ENCODE results near the gene RPTOR.

Gene RPTOR

DNA sequence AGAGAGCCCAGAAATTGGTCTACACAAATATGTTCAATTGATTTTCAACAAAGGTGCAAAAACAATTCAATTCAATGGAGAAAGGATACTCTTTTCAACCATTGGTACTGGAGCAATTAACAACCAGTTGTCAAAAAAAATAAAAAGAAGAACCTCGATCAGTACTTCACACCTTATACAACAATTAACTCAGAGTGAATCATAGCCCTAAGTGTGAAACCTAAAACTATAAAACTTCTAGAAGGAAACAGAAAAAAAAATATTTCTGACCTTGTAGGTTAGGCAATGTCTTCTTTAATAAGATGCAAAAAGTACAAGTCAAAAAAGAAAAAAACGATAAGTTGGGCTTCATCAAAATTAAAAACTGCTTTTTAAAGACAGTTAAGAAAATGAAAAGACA lies 390.9 kb downstream of the RPTOR start:
- H3K4me1 ChIP-seq (ENCODE audit: control insufficient read depth in 5 of 5, insufficient read depth in 5 of 5, low read length in 5 of 5), result peaks cover 0 to 14% (median 12%) of the 10 kb centered on the region in 5 donors
- H3K27ac ChIP-seq (ENCODE audit: low read depth, low read length), result no peak overlapping the region
- no peak overlapping the region for H3K9ac ChIP-seq (ENCODE audit: low read length in 5 of 5)
- H3K4me3 ChIP-seq (ENCODE audit: low read depth in 1 of 5, low read length in 5 of 5), result no peak overlapping the region
- peaks cover 0 to 14% (median 5%) of the 10 kb centered on the region in 5 donors for H3K36me3 ChIP-seq (ENCODE audit: control insufficient read depth in 5 of 5, insufficient read depth in 5 of 5, low read length in 5 of 5)
- H3K9me3 ChIP-seq (ENCODE audit: control insufficient read depth in 5 of 5, low read length in 5 of 5), result no peaks in the 10 kb centered on the region
- H3K27me3 ChIP-seq (ENCODE audit: control insufficient read depth in 5 of 5, insufficient read depth in 4 of 5, low read length in 5 of 5), result no peaks in the 10 kb centered on the region

- H3K9ac ChIP-seq (ENCODE audit: low read length in 5 of 5), result no peak overlapping the region
- H3K4me3 ChIP-seq (ENCODE audit: low read depth in 1 of 5, low read length in 5 of 5), result no peak overlapping the region
- H3K36me3 ChIP-seq (ENCODE audit: control insufficient read depth in 5 of 5, insufficient read depth in 5 of 5, low read length in 5 of 5), result peaks cover 0 to 17% (median 8%) of the 10 kb centered on the region in 5 donors
- H3K27ac ChIP-seq (ENCODE audit: low read depth, low read length), result no peak overlapping the region
- peaks cover 0 to 7% (median 5%) of the 10 kb centered on the region in 5 donors for H3K4me1 ChIP-seq (ENCODE audit: control insufficient read depth in 5 of 5, insufficient read depth in 5 of 5, low read length in 5 of 5)
- H3K9me3 ChIP-seq (ENCODE audit: control insufficient read depth in 5 of 5, low read length in 5 of 5), result no peaks in the 10 kb centered on the region
- H3K27me3 ChIP-seq (ENCODE audit: control insufficient read depth in 5 of 5, insufficient read depth in 4 of 5, low read length in 5 of 5), result no peaks in the 10 kb centered on the region
These were observed 391.6 kb downstream of the RPTOR start for GRCh38 chr17:80936218-80936617.

DNA sequence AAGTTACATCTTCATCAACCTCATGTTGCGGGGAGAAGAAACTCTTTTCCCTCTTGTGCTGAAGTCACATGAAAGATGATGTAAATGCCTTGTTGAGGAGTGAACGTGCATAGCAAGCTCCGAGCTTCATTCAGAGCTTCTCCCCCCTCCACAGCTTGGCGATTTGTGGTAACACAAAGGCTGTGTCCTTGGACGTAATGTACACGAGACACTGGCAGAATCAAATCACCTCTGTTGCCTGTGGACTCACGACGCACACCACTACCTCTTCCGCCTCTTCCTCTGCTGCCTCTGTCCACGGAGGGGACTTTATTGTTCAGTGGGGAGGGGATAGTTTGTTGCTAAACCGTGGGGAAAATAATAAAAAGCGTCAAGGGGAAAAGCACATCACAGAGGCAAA lies 392.1 kb downstream of the RPTOR start:
- peaks cover 0 to 13% (median 7%) of the 10 kb centered on the region in 5 donors for H3K36me3 ChIP-seq (ENCODE audit: control insufficient read depth in 5 of 5, insufficient read depth in 5 of 5, low read length in 5 of 5)
- no peak overlapping the region for H3K9ac ChIP-seq (ENCODE audit: low read length in 5 of 5)
- H3K27ac ChIP-seq (ENCODE audit: low read depth, low read length), result no peak overlapping the region
- H3K9me3 ChIP-seq (ENCODE audit: control insufficient read depth in 5 of 5, low read length in 5 of 5), result no peaks in the 10 kb centered on the region
- H3K27me3 ChIP-seq (ENCODE audit: control insufficient read depth in 5 of 5, insufficient read depth in 4 of 5, low read length in 5 of 5), result no peaks in the 10 kb centered on the region
- H3K4me1 ChIP-seq (ENCODE audit: control insufficient read depth in 5 of 5, insufficient read depth in 5 of 5, low read length in 5 of 5), result peaks cover under 1 to 6% (median 4%) of the 10 kb centered on the region in 5 donors
- H3K4me3 ChIP-seq (ENCODE audit: low read depth in 1 of 5, low read length in 5 of 5), result no peak overlapping the region

DNA sequence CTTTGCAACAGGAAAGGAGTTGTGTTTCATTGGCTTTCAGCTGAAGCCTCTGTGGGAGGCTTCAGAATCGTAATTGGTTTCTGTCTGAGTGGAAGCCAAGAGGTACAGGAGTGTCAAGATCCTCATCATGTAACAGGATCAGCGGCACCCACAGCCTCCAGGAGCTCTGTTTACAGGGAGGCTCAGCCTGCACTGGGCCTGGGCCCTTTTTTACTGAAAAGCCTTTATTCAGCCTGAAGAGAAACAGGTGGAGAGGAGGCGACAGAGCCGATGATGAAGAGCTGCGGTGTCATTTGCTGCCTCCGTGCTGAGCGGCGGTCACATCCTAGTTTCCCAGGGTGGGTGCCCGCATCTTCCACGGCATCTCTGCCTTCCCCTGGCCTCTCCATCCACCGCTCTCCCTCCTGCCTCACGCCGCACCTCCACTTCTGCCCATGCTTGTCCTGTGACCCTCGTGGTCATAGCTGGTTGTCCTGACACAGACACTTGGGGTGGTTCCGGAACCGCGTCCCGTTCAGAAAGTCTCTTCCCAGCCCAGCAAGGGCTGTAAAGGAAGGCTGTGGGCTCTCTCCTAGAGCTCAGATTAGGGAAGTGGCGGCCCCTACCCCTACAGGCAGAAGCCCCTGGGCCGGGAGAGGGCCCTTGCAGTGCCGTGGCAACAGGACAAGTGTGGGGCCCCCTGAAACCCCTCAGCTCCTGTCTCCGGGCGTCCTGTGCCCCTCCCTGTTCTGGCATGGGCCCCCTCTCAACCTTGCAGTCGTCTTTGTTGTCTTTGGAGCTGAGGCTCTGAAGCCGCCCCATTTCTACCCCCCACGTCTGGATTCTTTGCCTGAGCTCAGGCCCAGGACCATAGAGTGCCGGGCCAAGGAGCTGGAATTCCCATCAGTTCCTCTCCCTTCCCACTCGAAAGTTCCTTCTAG lies 393.1 kb downstream of the RPTOR start:
- peaks cover 4 to 15% (median 14%) of the 10 kb centered on the region in 5 donors for H3K4me1 ChIP-seq (ENCODE audit: control insufficient read depth in 5 of 5, insufficient read depth in 5 of 5, low read length in 5 of 5)
- H3K27ac ChIP-seq (ENCODE audit: low read depth, low read length), result no peak overlapping the region
- H3K9me3 ChIP-seq (ENCODE audit: control insufficient read depth in 5 of 5, low read length in 5 of 5), result no peaks in the 10 kb centered on the region
- peaks cover 0 to 13% (median 7%) of the 10 kb centered on the region in 5 donors for H3K36me3 ChIP-seq (ENCODE audit: control insufficient read depth in 5 of 5, insufficient read depth in 5 of 5, low read length in 5 of 5)
- no peak overlapping the region for H3K9ac ChIP-seq (ENCODE audit: low read length in 5 of 5)
- H3K4me3 ChIP-seq (ENCODE audit: low read depth in 1 of 5, low read length in 5 of 5), result no peak overlapping the region
- no peaks in the 10 kb centered on the region for H3K27me3 ChIP-seq (ENCODE audit: control insufficient read depth in 5 of 5, insufficient read depth in 4 of 5, low read length in 5 of 5)

DNA sequence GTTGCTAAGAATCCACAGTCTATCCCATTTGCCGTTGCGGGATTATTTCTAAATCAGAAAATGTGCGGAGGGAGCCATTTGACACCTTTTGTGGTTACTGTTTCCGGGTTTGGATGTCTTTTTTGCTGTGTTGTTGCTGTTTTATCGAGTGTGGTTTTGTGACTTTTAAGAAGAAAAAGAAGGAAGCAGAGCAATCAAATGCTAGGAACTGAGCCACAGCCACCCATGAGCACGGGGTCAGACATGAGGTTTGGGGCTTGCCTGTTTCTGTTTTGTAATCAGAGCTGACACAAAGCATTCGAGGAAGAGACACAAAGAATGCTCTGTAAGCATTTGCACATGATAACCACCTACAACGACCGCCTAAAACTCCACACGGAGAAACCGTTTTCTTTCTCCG lies 393.9 kb downstream of the RPTOR start:
- H3K27ac ChIP-seq (ENCODE audit: low read depth, low read length), result no peak overlapping the region
- peaks cover 7 to 20% (median 19%) of the 10 kb centered on the region in 5 donors for H3K4me1 ChIP-seq (ENCODE audit: control insufficient read depth in 5 of 5, insufficient read depth in 5 of 5, low read length in 5 of 5)
- no peaks in the 10 kb centered on the region for H3K9me3 ChIP-seq (ENCODE audit: control insufficient read depth in 5 of 5, low read length in 5 of 5)
- H3K4me3 ChIP-seq (ENCODE audit: low read depth in 1 of 5, low read length in 5 of 5), result no peak overlapping the region
- peaks cover 0 to 13% (median 7%) of the 10 kb centered on the region in 5 donors for H3K36me3 ChIP-seq (ENCODE audit: control insufficient read depth in 5 of 5, insufficient read depth in 5 of 5, low read length in 5 of 5)
- no peaks in the 10 kb centered on the region for H3K27me3 ChIP-seq (ENCODE audit: control insufficient read depth in 5 of 5, insufficient read depth in 4 of 5, low read length in 5 of 5)
- H3K9ac ChIP-seq (ENCODE audit: low read length in 5 of 5), result no peak overlapping the region

- Histone ChIP-seq H3K9me3 (ENCODE audit: control insufficient read depth in 5 of 5, low read length in 5 of 5) (no peaks in the 10 kb centered on the region), H3K36me3 (ENCODE audit: control insufficient read depth in 5 of 5, insufficient read depth in 5 of 5, low read length in 5 of 5) (peaks cover 0 to 13% (median 7%) of the 10 kb centered on the region in 5 donors), H3K4me1 (ENCODE audit: control insufficient read depth in 5 of 5, insufficient read depth in 5 of 5, low read length in 5 of 5) (peaks cover 7 to 20% (median 19%) of the 10 kb centered on the region in 5 donors), H3K27ac (ENCODE audit: low read depth, low read length) (no peak overlapping the region), H3K27me3 (ENCODE audit: control insufficient read depth in 5 of 5, insufficient read depth in 4 of 5, low read length in 5 of 5) (no peaks in the 10 kb centered on the region), H3K4me3 (ENCODE audit: low read depth in 1 of 5, low read length in 5 of 5) (no peak overlapping the region), H3K9ac (ENCODE audit: low read length in 5 of 5) (no peak overlapping the region)
These were observed 394.8 kb downstream of the RPTOR start for GRCh38 chr17:80939151-80940145.

DNA sequence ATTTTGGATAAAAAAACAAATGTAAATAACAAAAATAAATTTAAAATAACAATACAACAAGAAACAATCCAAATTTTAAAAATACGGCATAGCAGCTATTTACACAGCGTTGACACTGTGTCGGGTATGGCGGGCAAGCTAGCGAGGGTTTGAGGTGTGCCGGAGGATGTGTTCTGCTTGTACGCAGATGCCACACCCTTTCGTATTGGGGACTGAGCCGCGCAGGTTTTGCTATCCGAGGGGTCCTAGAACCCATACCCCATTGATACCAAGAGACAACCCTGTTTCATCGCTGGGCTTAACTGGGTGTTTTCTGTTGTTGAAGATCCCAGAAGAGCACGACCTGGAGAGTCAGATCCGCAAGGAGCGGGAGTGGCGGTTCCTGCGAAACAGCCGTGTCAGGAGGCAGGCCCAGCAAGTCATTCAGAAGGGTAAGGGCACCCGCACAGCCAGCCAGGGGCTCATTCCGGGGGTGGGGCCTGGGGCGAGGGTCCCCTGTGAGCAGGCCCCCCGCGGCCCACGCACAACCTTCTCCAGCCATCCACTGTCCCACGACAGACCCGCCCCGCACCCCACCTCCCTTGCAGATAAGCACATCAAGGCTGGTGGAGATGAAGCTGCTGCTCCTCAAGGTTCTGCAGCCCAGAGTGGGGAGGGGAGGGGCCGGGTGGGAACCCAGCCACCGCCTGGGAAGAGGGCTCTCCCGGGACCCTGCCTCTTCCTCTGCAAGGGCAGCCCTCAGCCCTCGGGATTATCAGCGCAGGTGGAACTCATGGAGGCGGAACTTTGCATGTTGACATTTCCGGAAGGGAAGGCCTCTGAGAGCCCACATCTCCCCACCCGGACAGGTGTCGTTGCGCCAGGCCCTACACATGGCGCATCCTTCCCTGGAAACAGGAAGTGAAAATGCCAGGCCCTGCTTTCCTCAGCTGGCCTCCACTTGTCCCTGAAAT lies 395.8 kb downstream of the RPTOR start:
- H3K4me1 ChIP-seq (ENCODE audit: control insufficient read depth in 5 of 5, insufficient read depth in 5 of 5, low read length in 5 of 5), result peaks cover 7 to 20% (median 19%) of the 10 kb centered on the region in 5 donors
- no peak overlapping the region for H3K9ac ChIP-seq (ENCODE audit: low read length in 5 of 5)
- H3K9me3 ChIP-seq (ENCODE audit: control insufficient read depth in 5 of 5, low read length in 5 of 5), result no peaks in the 10 kb centered on the region
- H3K27me3 ChIP-seq (ENCODE audit: control insufficient read depth in 5 of 5, insufficient read depth in 4 of 5, low read length in 5 of 5), result no peaks in the 10 kb centered on the region
- no peak overlapping the region for H3K4me3 ChIP-seq (ENCODE audit: low read depth in 1 of 5, low read length in 5 of 5)
- no peak overlapping the region for H3K27ac ChIP-seq (ENCODE audit: low read depth, low read length)
- H3K36me3 ChIP-seq (ENCODE audit: control insufficient read depth in 5 of 5, insufficient read depth in 5 of 5, low read length in 5 of 5), result peaks cover 0 to 13% (median 7%) of the 10 kb centered on the region in 5 donors

GRCh38 chr17:80941171-80941570 lies 396.5 kb downstream of the RPTOR start:
- Histone ChIP-seq H3K4me3 (ENCODE audit: low read depth in 1 of 5, low read length in 5 of 5) (no peak overlapping the region), H3K36me3 (ENCODE audit: control insufficient read depth in 5 of 5, insufficient read depth in 5 of 5, low read length in 5 of 5) (peaks cover 0 to 18% (median 12%) of the 10 kb centered on the region in 5 donors), H3K27me3 (ENCODE audit: control insufficient read depth in 5 of 5, insufficient read depth in 4 of 5, low read length in 5 of 5) (no peaks in the 10 kb centered on the region), H3K9me3 (ENCODE audit: control insufficient read depth in 5 of 5, low read length in 5 of 5) (peaks cover 0 to under 1% (median 0%) of the 10 kb centered on the region in 5 donors), H3K27ac (ENCODE audit: low read depth, low read length) (no peak overlapping the region), H3K9ac (ENCODE audit: low read length in 5 of 5) (no peak overlapping the region), H3K4me1 (ENCODE audit: control insufficient read depth in 5 of 5, insufficient read depth in 5 of 5, low read length in 5 of 5) (peaks cover 7 to 22% (median 19%) of the 10 kb centered on the region in 5 donors)

Data from subcutaneous abdominal adipose tissue (tissue), 5 donors.